Cardiac atrium fibroblast (primary cell): Measurements from ENCODE around the gene GOLGA8S. TPM values are rescaled to one million over a fixed set of nuclear protein-coding genes. Genes with fewer than 3 reads are reported as not detected.

Experiments
- total RNA-seq: library from RNA; depleted of rRNA; stranded (reverse); fragments of >200 nt; gene quantifications from 2 replicates; pipeline ENCODE4 v1.2.3, GENCODE V29; 2015

The GOLGA8S gene, protein sequence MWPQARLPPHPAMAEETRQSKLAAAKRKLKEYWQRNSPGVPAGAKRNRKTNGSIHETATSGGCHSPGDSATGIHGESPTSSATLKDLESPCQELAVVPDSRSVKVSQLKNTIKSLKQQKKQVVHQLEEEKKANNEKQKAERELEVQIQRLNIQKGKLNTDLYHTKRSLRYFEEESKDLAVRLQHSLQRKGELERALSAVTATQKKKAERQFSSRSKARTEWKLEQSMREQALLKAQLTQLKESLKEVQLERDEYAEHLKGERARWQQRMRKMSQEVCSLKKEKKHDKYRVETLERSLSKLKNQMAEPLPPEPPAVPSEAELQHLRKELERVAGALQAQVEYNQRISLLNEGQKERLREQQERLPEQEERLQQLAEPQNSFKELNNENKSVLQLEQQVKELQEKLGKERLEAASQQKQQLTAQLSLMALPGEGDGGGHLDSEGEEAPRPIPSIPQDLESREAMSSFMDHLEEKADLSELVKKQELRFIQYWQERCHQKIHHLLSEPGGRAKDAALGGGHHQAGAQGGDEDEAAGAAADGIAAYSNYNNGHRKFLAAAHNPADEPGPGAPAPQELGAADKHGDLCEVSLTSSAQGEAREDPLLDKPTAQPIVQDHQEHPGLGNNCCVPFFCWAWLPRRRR
- total RNA-seq = 0.18 TPM in 1 of 2 replicates, not detected in the other

DNA sequence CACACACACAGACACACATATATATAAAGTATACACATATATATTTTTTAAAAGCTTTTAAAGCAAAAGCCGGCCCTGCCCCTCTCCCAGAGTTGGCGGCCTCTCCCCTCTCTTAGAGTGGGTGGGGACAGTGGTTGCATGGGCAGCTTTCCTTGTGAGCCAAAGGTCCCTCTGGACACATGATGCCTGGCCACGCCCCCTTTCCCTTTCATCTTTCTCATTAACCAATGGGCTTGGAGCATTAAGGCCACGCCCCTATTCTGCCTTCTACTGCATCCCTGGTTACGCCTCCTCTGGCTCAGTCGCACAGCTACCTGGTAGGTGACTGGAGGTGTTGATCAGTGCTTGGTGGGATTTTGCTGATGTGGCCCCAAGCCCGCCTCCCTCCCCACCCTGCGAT lies at the start of gene GOLGA8S:
GOLGA8S (plus strand) TSS at position 301 of the 400 bp plus-strand sequence; CDS start at position 363, 62 bp downstream.

DNA sequence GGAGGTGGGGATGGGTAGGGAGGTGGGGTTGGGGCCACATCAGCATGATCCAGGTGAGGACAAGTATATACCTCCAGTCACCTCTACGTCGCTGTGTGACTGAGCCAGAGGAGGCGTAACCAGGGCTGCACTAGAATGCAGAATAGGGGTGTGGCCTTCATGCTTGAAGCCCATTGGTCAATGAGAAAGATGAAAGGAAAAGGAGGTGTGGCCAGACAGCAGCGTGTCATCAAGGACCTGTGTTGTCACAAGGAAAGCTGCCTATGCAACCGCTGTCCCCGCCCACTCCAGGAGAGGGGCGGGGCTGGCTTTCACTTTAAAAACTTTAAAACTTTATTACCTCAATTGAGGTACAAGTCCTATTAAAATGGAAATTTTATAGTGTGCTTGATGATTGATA lies 20.5 kb upstream of the GOLGA8S start, which contains the start of gene GOLGA6L26:
GOLGA6L26 (minus strand) TSS at position 101 of the 400 bp plus-strand sequence; CDS start at position 40, 61 bp downstream.

Other genes with a start within 250 kb of the GOLGA8S start
- not detected in 2 replicates for gene GOLGA6L1, start 217.9 kb upstream of the GOLGA8S start, total RNA-seq
- gene GOLGA6L26, start 20.6 kb upstream of the GOLGA8S start, total RNA-seq = not detected in 2 replicates
- not detected in 2 replicates for gene GOLGA6L2, start 92.5 kb downstream of the GOLGA8S start, total RNA-seq
- 0.16 TPM in 1 of 2 replicates, not detected in the other for gene MKRN3, start 210.9 kb downstream of the GOLGA8S start, total RNA-seq